ENCODE data around the gene SRP68.

- TF ChIP-seq POLR2A (IDR thresholded peaks at IDR 0.05; ENCODE audit: low read length), result no peak
- no peak for TF ChIP-seq GATA1 (IDR thresholded peaks at IDR 0.05; ENCODE audit: low read depth, low read length)
Measured at GRCh38 chr17:76094046-76094445, 21.7 kb upstream of the SRP68 start.

All from erythroblast (primary cell).